WTC11 (cell line): ENCODE data around the gene EVI5L. TPM values are rescaled to one million over a fixed set of nuclear protein-coding genes. Genes with fewer than 3 reads are reported as not detected.

Experiments
- ATAC-seq: fragments of 200-7000 bp; cut with Tn5 transposase; 2 replicates; pipeline ENCODE4 v1.10.0; 2021; ENCODE audit warnings: mild to moderate bottlenecking, moderate library complexity
- CTCF ChIA-PET: fragments of 300-600 bp; sonication (Branson Sonifier 250); formaldehyde crosslinking; loops from one replicate; lab custom pipeline; 2021; ENCODE audit warnings: antibody characterized with exemption; lab: Charles Lee
- POLR2A ChIA-PET: fragments of 350-600 bp; sonication (Branson Sonifier 250); formaldehyde crosslinking; loops from one replicate; lab custom pipeline; 2021; ENCODE audit warnings: antibody characterized with exemption; lab: Charles Lee
- DNase-seq: peaks from one replicate; pipeline ENCODE4 v3.0.0; 2021; ENCODE audit warnings: low spot score
- H3K27ac Mint-ChIP-seq: 2 replicates; pipeline ENCODE4 v1.8.0; 2021; ENCODE audit warnings: mixed read lengths
- H3K27me3 Mint-ChIP-seq: 2 replicates; pipeline ENCODE4 v1.8.0; 2021; ENCODE audit warnings: low read depth, mild to moderate bottlenecking, moderate library complexity, mixed read lengths
- H3K36me3 Mint-ChIP-seq: 2 replicates; pipeline ENCODE4 v1.8.0; 2021; ENCODE audit warnings: mixed read lengths
- H3K4me1 Mint-ChIP-seq: 2 replicates; pipeline ENCODE4 v1.8.0; 2022; ENCODE audit warnings: mixed read lengths
- H3K4me3 Mint-ChIP-seq: 2 replicates; pipeline ENCODE4 v1.8.0; 2021; ENCODE audit warnings: mild to moderate bottlenecking, moderate library complexity, mixed read lengths
- H3K9me3 Mint-ChIP-seq: 2 replicates; pipeline ENCODE4 v1.8.0; 2021; ENCODE audit warnings: mixed read lengths
- CREB1 ChIP-seq: sonication (generic); formaldehyde crosslinking; IDR thresholded peaks from 2 replicates; pipeline ENCODE4 v1.8.0; 2023; ENCODE audit warnings: mild to moderate bottlenecking, missing genetic modification reagents
- ERG ChIP-seq: fragments of 250-450 bp; sonication (Bioruptor Pico); IDR thresholded peaks from 2 replicates; pipeline ENCODE4 v1.8.0; 2021; ENCODE audit warnings: mild to moderate bottlenecking
- ETV6 ChIP-seq: sonication (generic); formaldehyde crosslinking; IDR thresholded peaks from 2 replicates; pipeline ENCODE4 v1.8.1; 2022; ENCODE audit warnings: mild to moderate bottlenecking, missing genetic modification reagents
- GTF2I ChIP-seq: fragments of 250-450 bp; sonication (Bioruptor Pico); conservative IDR thresholded peaks from 2 replicates; pipeline ENCODE4 v1.4.0; 2021; ENCODE audit warnings: mild to moderate bottlenecking
- JUN ChIP-seq: sonication (generic); formaldehyde crosslinking; IDR thresholded peaks from 2 replicates; pipeline ENCODE4 v1.8.0; 2023; ENCODE audit warnings: mild to moderate bottlenecking, missing genetic modification reagents
- KAT7 ChIP-seq: sonication (generic); formaldehyde crosslinking; IDR thresholded peaks from 2 replicates; pipeline ENCODE4 v1.8.1; 2023; ENCODE audit warnings: missing genetic modification reagents, mild to moderate bottlenecking, borderline replicate concordance
- NFE2L1 ChIP-seq: sonication (generic); formaldehyde crosslinking; IDR thresholded peaks from 2 replicates; pipeline ENCODE4 v1.8.1; 2023; ENCODE audit warnings: missing genetic modification reagents
- PRDM15 ChIP-seq: sonication (generic); formaldehyde crosslinking; IDR thresholded peaks from 2 replicates; pipeline ENCODE4 v1.8.0; 2022; ENCODE audit warnings: missing genetic modification reagents
- PREB ChIP-seq: sonication (generic); formaldehyde crosslinking; IDR thresholded peaks from 2 replicates; pipeline ENCODE4 v1.8.1; 2022; ENCODE audit warnings: mild to moderate bottlenecking, missing genetic modification reagents, moderate library complexity, borderline replicate concordance
- TCF7 ChIP-seq: sonication (generic); formaldehyde crosslinking; IDR thresholded peaks from 2 replicates; pipeline ENCODE4 v1.8.0; 2022; ENCODE audit warnings: mild to moderate bottlenecking, low read depth, missing genetic modification reagents, moderate library complexity
- ZMAT4 ChIP-seq: fragments of 250-450 bp; sonication (Bioruptor Pico); IDR thresholded peaks from 2 replicates; pipeline ENCODE4 v1.9.0; 2021; ENCODE audit warnings: mild to moderate bottlenecking
- ZNF138 ChIP-seq: sonication (generic); formaldehyde crosslinking; conservative IDR thresholded peaks from 2 replicates; pipeline ENCODE4 v1.8.1; 2022; ENCODE audit warnings: mild to moderate bottlenecking, moderate library complexity, missing genetic modification reagents
- ZNF219 ChIP-seq: sonication (generic); formaldehyde crosslinking; IDR thresholded peaks from 2 replicates; pipeline ENCODE4 v1.8.0; 2023; ENCODE audit warnings: missing genetic modification reagents, mild to moderate bottlenecking, borderline replicate concordance
- ZNF512 ChIP-seq: sonication (generic); formaldehyde crosslinking; IDR thresholded peaks from 2 replicates; pipeline ENCODE4 v1.8.1; 2022; ENCODE audit warnings: missing genetic modification reagents, borderline replicate concordance
- total RNA-seq: library from RNA; stranded (reverse); gene quantifications from 3 replicates; pipeline ENCODE4 v1.2.3, GENCODE V29; 2021
- TF ChIP-seq, protein P1 (sequence below): sonication (generic); formaldehyde crosslinking; IDR thresholded peaks from 2 replicates; pipeline ENCODE4 v1.8.0; 2022; ENCODE audit warnings: mild to moderate bottlenecking, missing genetic modification reagents
- TF ChIP-seq, protein P2 (sequence below): sonication (generic); formaldehyde crosslinking; IDR thresholded peaks from 2 replicates; pipeline ENCODE4 v1.8.1; 2023; ENCODE audit warnings: mild to moderate bottlenecking, missing genetic modification reagents

EVI5L gene
- total RNA-seq, 1 experiment from 2014 or later = 10.5 TPM

- no peak for TF ChIP-seq ERG (CRISPR knock-in tag)
- TF ChIP-seq TCF7 = no peak
- no peak for TF ChIP-seq PRDM15 (CRISPR knock-in tag)
- TF ChIP-seq ZMAT4 = no peak
- no peak for TF ChIP-seq CREB1 (CRISPR knock-in tag)
- TF ChIP-seq, protein P1, sequence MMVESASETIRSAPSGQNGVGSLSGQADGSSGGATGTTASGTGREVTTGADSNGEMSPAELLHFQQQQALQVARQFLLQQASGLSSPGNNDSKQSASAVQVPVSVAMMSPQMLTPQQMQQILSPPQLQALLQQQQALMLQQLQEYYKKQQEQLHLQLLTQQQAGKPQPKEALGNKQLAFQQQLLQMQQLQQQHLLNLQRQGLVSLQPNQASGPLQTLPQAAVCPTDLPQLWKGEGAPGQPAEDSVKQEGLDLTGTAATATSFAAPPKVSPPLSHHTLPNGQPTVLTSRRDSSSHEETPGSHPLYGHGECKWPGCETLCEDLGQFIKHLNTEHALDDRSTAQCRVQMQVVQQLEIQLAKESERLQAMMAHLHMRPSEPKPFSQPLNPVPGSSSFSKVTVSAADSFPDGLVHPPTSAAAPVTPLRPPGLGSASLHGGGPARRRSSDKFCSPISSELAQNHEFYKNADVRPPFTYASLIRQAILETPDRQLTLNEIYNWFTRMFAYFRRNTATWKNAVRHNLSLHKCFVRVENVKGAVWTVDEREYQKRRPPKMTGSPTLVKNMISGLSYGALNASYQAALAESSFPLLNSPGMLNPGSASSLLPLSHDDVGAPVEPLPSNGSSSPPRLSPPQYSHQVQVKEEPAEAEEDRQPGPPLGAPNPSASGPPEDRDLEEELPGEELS (CRISPR knock-in tag) = no peak
- TF ChIP-seq JUN (CRISPR knock-in tag) = no peak
- TF ChIP-seq ETV6 (CRISPR knock-in tag) = no peak
Measured at GRCh38 chr19:7865262-7865911, 35.4 kb downstream of the EVI5L start (continued).

- Mint-ChIP-seq H3K27ac (no peak overlapping the region), H3K4me3 (no peak overlapping the region), H3K27me3 (peaks cover 64% of the 10 kb centered on the region), H3K36me3 (no peaks in the 10 kb centered on the region), H3K4me1 (peaks cover 20% of the 10 kb centered on the region), H3K9me3 (no peaks in the 10 kb centered on the region)
- ChIA-PET CTCF (interaction anchor here (0.9 to 1.1 kb wide), 2 partner anchors 14 to 34 kb away, joined by 4 to 5 read pairs; no protein-coding TSS in a partner anchor), POLR2A (no interaction called here)
- no peak for TF ChIP-seq PREB (CRISPR knock-in tag)
- no peak for TF ChIP-seq TCF7
- TF ChIP-seq JUN (CRISPR knock-in tag) = no peak
- no peak for TF ChIP-seq GTF2I (CRISPR knock-in tag)
- ATAC-seq (no peak), DNase-seq (no peak)
Measured at GRCh38 chr19:7866399-7867091, 36.5 kb downstream of the EVI5L start.

GRCh38 chr19:7867092-7867844 is 37.2 kb downstream of the EVI5L start:
- Mint-ChIP-seq H3K27ac (no peak overlapping the region), H3K27me3 (peaks cover 61% of the 10 kb centered on the region), H3K9me3 (no peaks in the 10 kb centered on the region), H3K36me3 (no peaks in the 10 kb centered on the region), H3K4me3 (no peak overlapping the region), H3K4me1 (peaks cover 24% of the 10 kb centered on the region)
- ChIA-PET POLR2A (no interaction called here), CTCF (no interaction called here)
- DNase-seq = no peak
- ATAC-seq = no peak
- TF ChIP-seq ZNF512 (CRISPR knock-in tag) (no peak), ZNF219 (no peak), NFE2L1 (CRISPR knock-in tag) (no peak), ZNF138 (CRISPR knock-in tag) (no peak), KAT7 (CRISPR knock-in tag) (no peak)
- TF ChIP-seq, protein P2, sequence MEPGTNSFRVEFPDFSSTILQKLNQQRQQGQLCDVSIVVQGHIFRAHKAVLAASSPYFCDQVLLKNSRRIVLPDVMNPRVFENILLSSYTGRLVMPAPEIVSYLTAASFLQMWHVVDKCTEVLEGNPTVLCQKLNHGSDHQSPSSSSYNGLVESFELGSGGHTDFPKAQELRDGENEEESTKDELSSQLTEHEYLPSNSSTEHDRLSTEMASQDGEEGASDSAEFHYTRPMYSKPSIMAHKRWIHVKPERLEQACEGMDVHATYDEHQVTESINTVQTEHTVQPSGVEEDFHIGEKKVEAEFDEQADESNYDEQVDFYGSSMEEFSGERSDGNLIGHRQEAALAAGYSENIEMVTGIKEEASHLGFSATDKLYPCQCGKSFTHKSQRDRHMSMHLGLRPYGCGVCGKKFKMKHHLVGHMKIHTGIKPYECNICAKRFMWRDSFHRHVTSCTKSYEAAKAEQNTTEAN (CRISPR knock-in tag) = no peak
